GM18511 (cell line): ENCODE results near the gene TEX29.

Experiments used
- ATAC-seq: cut with Tn5 transposase; IDR thresholded peaks from one replicate; pipeline ENCODE4 v1.9.1; 2021; ENCODE audit warnings: mild to moderate bottlenecking, moderate library complexity; ENCODE audit not compliant: unreplicated experiment

TEX29 gene

DNA sequence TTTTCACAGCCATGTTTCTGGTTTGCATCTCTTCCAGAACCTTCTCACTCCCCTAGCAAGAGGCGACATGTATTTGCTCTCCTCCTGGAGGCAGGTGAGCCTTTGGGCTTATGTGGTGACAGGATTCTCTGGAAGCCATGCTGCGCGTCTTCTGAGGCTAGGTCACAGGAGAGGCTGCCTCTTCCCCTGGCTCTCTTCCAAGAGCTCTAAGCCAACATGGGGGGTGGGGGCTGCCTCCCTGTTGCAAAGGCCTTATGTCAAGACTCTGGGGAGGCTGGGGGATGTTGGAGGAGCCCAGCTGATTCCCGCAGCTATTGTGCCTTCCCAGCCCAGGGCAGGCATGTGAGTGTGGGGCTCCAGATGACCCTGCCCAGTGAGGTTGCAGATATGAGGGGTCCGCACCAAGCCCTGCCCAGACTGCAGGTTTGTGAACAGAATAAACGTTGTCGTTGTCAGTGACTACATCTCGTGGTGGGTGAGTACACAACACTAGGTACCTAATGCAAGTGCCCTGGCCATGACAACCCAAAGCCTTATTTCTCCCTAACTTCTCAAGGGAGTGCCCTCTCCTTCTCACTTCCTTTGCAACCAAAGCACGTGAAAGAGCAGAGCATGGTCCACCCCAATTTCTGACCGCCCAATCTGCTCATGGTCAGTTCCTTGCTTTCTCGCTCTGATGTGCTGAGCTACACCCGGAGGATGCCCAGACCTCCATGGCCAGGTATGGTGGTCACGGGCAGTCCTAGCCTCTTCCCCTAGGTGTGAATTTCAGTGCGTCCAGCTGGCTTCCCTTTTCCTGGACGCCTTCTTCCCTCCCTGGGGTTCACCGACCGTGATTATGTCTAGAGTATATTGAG lies 44.9 kb downstream of the TEX29 start:
- no peak for ATAC-seq

DNA sequence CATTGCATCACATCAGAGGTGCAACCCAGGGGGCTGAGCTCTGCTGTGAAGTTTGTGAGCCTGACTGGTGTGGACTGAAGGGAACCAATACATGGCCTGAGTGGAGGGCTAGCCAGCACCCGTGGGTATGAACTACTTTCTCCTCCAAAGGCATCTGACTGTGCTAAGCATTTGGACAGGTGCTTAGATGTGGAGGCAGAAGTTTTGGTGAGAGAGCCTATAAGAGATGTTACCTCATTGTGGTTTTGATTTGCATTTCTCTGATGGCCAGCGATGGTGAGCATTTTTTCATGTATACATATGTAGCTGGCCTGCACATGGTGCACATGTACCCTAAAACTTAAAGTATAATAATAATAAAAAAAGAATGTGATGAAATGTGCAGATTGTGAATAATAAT lies 46.9 kb downstream of the TEX29 start:
- no peak for ATAC-seq

DNA sequence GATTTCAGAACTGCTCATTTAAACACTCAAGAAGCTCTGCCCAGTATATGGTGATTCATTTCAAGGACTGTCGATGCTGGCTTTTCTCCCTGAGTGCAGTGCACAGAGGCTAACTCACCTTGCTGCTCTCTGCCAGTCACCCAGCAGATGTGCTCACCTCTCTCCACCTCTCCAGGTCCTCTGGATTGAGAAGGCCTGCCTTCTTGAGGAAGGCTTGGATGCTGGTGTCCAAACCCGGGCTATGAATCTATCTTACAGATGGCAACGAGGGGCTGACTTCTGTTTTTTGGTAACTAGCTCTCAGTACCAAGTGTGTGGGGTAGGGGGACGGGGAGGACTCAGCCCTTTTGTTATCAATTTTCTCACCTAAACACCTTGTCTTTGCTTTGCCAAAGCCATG lies 47.6 kb downstream of the TEX29 start:
- ATAC-seq, result no peak

DNA sequence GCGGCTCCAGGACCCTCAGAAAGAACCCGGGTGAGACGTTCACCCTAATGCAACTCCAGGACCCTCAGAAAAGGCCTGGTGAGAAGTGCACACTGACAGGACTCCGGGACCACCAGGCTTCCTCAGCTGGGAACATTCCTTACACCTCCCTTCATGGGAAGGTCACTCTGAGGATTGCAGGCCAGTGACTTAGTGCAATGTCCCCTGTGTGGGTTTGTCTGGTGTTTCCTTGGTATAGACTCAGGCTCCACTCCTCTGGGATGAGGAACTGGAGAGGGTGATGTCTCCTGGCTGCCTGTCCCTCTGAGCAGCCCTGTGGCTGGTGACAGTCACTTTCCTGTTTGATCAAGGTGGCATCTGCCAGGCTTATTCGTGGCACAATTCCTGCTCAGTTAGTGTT lies 49.7 kb downstream of the TEX29 start:
- no peak for ATAC-seq

DNA sequence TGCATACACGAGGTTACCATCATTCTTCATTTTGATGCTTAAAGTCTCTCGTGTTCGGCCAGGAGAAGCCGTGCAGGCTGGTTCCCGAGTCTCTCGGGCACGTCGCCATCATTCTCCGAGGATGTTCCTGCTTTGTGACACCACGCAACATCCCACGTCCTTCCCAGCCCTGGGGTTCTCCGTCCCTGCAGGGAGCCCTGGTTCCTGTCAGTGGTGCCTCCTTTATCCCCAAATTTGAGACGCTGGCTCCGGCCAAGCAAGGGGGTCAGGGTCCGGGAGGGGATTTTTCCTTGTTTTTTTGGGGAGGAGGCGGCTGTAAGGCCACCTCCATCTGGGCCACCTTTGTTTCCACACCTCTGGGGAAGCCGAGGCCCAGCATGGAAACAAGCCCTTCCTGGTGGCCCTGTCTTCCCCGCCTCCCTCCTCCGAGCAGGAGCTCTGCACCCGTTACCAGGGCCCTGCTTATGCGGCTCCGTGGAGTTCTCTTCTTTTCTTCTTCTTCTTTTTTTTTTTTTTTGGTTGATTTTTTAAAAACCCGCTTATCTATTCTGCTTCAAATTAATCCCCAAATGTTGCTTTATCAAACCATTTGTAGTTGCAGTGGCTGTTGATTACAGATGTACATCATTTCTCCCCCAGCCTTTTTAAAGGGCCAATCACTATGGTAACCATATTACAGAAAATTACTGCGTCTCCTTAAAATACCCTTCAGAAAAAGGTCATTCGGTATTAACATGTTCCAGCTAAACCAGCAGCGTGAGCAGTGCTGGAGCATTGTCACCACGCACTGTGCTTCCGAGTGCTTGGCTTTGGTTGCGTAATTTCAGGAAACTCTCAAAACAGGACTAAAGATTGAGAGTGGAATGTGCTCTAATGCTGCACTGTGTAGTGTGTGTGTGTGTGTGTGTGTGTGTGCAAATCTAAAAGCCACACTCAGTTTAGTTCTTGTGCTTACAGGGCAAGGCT lies 50.4 kb downstream of the TEX29 start:
- no peak for ATAC-seq

DNA sequence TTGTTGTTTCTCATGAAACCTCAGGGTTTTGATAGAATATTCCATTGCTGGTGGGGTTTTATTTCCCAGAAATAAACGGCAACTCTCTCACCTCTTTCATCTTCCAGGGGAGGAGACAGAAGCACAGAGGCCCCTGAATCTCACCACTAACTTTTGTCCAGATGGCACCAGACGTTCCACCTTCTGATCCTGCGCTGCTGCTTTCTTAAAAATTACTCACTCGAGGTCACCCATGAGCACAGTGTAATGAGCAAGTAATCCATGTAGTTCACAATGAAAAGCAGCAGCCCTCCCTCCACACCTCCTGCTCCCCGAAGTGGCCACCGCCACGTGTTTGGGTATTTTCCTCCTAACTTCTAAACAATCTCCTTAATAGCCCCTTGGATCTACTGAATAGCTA lies 51.3 kb downstream of the TEX29 start:
- ATAC-seq, result no peak

DNA sequence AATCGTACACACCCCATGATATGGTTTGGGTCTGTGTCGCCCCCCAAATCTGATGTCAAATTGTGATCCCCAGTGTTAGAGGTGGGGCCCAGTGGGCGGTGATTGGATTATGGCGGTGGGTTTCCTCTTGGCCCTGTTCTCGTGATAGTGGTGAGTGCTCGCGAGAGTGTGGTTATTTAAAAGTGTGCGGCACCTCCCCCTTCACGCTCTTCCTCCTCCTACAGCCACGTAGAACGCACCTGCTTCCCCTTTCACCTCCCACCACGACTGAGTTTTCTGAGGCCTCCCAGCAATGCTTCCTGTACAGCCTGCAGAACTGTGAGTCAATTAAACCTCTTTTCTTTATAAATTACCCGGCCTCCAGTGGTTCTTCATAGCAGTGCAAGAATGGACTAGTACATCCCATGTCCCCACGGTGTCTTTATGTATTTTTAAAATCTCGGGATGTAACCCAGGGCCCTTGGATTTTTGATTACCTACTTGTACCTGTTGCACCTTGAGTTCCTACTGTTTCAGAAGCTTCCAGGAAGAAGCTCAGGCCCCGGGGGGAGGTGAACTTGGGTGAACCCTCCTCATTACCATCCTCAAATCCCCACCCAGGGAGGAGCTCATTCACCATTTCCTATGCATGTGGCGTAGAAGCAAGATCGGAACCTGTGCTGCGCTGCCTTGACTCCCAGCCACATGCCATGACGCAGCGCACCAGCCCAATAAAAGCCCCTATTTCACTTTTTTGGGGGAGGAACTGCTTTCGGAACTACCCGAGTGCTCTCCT lies 52.4 kb downstream of the TEX29 start:
- no peak for ATAC-seq

DNA sequence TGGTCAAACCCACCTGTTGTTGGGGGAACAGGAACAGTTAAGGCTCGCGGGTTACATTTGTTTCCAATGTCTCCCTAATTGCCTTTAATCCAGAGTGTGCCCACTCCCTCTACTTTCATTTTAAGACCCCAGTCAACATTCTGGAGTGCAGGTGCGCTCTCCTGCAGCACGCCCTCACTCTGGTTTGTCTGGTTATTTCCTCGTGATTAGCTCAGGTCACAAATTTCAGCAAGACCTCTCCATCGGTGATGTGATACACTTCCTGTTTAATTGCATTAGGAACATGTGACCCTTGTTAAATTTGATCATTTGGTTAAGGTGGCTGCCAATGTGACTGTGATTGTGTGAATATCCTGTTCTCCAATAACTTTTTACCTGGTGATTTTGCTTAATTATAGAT lies 53.0 kb downstream of the TEX29 start:
- no peak for ATAC-seq

DNA sequence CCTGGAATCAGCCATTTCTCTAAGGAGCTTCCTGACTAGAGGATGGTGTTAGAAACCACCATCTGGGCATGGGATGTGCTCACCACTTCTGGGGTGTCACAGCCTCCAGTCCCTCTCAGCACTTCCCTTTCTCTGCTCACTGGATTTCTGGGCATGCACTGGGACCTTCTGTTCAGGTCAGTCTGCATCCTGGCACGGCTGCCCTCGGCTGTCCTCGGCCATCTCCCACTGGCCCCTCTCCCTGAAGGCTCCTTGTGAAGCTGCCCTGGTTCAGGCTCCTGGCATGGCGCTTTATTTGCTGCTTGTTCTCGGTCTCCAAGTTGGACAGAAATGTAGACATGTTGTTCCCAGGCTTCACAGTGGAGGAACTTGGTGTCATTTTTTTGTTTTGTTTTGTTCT lies 60.0 kb downstream of the TEX29 start:
- no peak for ATAC-seq

DNA sequence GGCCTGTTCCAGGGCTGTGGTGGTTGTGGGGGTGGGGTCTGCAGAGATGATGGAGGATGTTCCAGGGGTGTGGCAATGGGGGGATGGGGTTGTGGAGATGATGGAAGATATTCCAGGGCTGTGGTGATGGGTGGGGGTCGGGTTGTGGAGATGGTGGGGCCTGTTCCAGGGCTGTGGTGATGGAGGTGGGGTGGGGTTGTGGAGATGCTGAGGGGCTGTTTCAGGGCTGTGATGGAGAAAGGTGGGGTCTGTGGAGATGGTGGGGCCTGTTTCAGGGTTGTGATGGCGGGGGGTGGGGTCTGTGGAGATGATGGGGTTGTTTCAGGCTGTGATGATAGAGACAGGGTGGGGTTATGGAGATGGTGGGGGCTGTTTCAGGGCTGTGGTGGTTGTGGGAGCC lies 62.0 kb downstream of the TEX29 start:
- ATAC-seq, result no peak

DNA sequence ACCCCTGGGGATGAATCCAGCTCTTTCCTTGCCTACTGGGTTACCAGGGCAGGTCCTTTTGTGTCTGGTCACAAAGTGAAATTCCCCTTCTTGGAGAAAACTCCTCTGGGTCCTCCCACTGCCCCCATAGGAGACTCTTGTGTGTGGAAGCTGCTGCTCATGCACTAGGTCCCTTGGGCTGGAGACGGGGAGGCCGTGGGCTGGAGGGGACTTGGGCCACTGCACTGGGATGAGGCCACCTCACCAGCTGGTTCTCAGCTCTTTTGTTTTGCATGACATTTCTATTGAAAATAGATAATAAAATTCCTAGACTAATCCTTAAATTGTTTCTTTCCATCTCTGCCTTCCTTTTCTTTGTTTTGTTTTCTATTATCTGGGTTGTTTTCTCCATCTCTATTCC lies 62.4 kb downstream of the TEX29 start:
- ATAC-seq, result no peak

DNA sequence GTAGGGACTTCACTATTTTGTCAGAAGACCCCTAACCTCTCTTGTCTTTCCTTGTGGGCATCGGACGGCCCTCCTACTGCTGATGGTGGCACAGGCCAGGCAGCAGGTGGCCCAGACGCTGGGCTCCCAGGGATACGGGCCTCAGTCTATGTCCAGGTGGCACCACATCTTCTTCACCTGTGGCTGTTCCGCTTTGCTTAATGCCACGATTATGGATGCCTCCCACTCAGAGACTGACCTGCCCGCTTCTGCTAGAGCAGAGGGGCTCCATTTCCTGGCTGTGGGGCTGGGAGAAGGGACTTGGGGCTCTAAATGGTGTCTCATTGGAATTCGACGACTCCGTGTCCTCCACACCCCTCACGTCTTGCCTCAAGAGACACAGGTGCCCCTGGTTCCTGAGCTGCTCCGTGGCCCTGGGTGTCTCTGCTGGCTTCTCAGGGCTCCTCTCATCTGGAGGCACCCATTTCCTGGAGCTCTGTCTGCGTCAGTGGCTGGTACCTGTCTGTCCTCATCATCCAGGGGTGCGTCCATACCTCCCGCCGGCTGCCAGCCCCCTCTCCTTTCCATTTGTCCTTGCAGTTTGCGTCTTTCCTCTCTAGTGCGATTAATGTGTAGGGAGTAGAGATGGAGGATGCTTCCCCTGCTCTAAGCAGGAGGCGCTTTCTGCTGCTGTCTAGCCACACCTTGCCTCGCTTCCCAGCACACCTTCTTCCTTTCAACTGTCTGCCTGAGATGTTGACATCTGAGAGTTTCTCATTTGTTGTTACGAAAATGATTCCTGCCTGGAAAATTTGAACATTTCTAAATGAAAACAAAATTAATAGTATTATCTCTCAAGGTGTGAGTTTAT lies 63.4 kb downstream of the TEX29 start:
- ATAC-seq, result no peak

DNA sequence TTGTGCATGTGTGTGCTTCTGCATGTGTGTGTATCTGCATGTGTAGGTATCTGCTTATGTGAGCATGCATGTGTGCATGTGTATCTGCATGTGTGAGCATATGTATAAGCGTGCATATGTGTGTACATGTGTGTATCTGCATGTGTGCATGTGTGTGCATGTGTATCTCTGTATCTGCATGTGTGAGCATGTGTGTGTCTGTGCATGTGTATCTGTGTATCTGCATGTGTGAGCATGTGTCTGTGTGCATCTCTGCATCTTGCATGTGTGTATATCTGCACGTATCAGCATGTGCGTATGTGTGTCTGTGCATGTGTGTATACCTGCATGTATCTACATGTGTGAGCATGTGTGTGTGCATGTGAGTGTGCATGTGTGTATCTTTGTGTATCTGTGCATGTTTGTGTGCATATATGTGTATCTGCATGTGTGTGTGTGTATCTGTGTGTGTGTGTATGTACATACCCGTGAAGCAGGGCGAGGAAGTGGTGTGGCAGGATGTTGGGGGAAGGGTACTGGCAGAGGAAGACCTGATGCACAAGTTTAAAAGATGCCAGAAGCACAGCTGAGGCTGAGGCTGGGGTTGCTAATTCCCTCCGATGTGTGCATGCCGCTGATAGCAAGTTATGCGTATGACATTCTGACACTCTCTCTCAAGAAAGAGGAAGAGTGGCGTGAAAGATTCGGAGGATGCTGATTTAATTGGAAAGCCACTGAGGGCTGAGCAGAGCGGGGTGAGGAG lies 64.2 kb downstream of the TEX29 start:
- no peak for ATAC-seq

DNA sequence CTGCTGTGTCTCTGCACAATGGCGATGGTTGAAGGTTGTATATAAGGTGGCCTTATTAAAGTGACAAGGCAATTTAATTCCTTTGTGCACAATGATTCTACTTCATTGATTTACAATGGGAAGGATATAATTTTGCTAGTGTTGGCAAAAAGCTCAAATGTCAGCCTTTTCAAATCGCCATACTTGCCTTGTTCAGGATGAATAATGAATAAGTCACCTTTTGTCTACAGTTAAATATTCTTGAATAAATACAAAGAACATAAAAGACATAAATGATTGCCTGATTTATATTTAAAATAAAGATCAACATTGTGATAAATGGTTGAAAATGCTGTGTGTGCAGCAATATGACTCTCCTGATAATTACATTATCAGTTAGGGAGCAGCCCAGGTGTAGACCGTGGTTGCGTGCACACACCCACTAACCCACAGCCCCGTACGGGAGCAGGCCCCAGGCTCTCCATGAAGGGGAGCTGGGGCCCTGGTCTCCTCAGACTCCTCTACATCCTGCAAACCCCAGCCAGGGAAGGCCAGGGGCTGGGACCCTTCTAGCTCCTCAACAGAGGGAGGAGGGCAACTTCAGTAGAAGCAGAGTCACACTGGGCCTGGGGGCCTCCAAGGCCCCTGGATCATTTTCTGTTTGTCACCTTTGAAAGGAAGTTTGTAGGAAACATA lies 64.9 kb downstream of the TEX29 start:
- ATAC-seq, result no peak

DNA sequence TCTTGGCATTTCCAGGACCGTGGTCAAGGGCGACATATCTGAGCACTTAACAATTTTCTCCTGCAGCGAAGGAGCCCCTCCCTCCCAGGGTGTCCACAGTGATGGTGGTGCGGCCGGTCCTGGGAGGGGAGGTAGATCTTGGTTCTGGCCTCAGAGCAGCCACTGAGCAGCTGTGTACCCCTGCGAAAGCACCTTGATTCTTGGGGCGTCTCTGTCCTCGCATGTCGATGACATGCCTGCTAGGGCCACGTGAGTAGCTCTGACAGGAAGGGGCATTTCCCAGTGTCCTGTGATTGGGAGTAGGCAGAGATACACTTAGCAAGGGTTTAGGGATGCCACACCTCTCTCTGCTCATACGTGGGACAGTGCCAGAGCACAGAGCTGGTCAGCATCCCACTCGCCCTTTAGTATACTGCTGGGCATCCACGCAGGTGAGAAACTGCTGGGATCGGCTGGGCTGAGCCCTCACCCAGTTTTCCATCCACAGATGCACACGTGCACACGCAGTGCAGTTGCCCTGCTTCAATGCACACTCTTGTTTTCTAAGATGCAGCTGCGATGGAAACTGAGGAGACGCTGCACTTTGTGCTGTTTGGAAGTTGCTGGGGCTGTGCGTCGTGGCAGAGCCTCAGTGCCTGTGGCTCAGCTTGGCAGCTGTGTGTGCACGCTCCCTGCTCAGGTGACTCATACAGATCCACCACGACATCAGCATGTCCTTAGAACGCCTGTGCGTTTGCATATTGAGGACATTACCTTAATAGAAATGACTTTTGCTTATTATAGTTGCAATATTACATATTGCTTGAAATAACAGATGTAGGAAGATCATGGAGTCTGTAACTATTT lies 66.8 kb downstream of the TEX29 start:
- no peak for ATAC-seq

DNA sequence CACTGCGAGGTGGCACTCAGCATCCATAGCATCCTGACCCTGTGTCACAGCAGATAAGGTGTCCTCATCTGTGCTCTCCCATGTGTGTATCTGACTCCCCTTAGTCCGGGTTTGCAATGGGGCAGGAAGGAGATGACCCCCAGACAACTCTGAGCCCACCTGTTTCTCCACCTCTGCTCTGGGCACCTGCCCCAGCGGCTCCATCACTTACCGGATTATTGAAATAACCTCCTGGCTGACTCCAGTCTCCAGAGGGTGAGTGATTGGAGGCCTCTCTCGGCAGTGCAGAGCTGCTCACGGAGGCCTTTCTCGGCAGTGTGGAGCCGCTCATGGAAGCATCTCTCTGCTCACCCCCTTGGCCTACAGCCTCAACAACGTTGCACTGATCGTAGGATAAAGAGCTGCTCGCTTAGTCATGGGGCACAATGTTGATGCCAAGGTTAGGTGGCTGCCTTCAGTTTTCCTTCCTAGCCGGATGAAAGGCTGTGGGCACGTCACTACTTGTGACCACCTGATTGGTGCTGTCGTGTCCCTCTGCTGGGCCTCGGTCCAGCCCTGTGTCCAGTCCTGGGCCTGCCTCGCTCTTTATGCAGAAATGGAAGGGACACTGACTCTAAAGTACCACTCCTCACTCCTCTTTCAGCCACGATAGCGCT lies 67.6 kb downstream of the TEX29 start:
- no peak for ATAC-seq

DNA sequence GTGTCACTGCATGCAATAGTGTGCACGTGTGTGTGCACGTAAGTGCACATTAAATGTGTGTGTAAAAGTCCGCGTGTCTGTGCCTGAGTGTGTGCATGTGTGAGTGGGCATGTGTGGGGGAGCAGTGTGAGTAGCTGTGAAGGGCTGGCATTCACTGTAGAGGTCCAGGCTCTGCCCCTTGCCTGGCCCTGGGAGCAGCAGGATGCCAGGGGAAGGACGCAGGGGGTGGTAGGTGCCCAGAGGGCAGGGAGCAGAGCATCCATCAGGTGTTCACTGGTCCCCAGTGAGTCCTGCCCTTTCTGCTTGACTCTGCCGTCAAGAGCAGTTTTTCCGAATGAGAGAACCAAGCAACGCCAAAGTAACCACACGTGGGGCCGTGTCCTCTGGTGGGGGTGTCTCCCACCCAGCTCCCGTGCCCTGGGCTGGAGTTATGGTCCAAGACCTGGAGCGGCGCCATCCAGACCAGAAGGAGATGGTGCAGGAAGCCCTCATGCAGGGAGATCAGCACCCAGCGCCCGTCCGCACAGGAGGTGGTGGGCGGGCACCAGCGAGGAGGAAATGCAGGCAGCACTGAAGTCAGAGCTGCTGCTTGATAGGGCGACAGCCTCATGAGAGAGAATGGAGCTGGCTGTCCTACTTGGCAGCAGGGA lies 68.5 kb downstream of the TEX29 start:
- no peak for ATAC-seq
